Loucy (cell line): Measurements from ENCODE around the gene ULBP1.

ENCODE experiments used
- H2AFZ ChIP-seq: fragments of 200-600 bp; sonication (generic); 2 replicates; pipeline ENCODE4 v1.6.0; 2016; ENCODE audit warnings: antibody characterized with exemption, mild to moderate bottlenecking, low read length, moderate library complexity
- H3F3A ChIP-seq: fragments of 200-600 bp; 2 replicates; pipeline ENCODE4 v1.6.0; 2016; ENCODE audit warnings: antibody characterized with exemption, low read depth, mild to moderate bottlenecking
- H3K27me3 ChIP-seq: fragments of 200-600 bp; sonication (generic); 2 replicates; pipeline ENCODE4 v1.6.1; 2014; ENCODE audit warnings: low read length, mild to moderate bottlenecking; ENCODE audit not compliant: insufficient read depth, poor library complexity, severe bottlenecking
- H3K36me3 ChIP-seq: fragments of 200-600 bp; sonication (generic); 2 replicates; pipeline ENCODE4 v1.6.1; 2016; ENCODE audit warnings: low read length; ENCODE audit not compliant: insufficient read depth
- H3K4me1 ChIP-seq: fragments of 200-600 bp; sonication (generic); 2 replicates; pipeline ENCODE4 v1.5.1; 2014; ENCODE audit warnings: low read length, mild to moderate bottlenecking; ENCODE audit not compliant: insufficient read depth, poor library complexity, severe bottlenecking
- H3K4me2 ChIP-seq: fragments of 200-600 bp; sonication (generic); 2 replicates; pipeline ENCODE4 v1.6.0; 2014; ENCODE audit warnings: antibody characterized with exemption, low read length, low read depth, mild to moderate bottlenecking; ENCODE audit not compliant: poor library complexity, severe bottlenecking
- H3K4me3 ChIP-seq: fragments of 200-600 bp; sonication (generic); 2 replicates; pipeline ENCODE4 v1.5.1; 2014; ENCODE audit warnings: low read length, mild to moderate bottlenecking, mixed read lengths; ENCODE audit not compliant: poor library complexity, severe bottlenecking
- H3K79me2 ChIP-seq: fragments of 200-600 bp; sonication (generic); 2 replicates; pipeline ENCODE4 v1.6.1; 2014; ENCODE audit warnings: low read length; ENCODE audit not compliant: insufficient read depth
- H3K9ac ChIP-seq: fragments of 200-600 bp; sonication (generic); 2 replicates; pipeline ENCODE4 v1.6.0; 2014; ENCODE audit warnings: mild to moderate bottlenecking, low read depth, low read length, moderate library complexity; ENCODE audit not compliant: poor library complexity, severe bottlenecking
- H3K9me2 ChIP-seq: fragments of 200-600 bp; sonication (generic); replicated peaks from 2 replicates; pipeline ENCODE4 v1.6.1; 2016; ENCODE audit warnings: low read depth, low read length, mixed read lengths
- H3K9me3 ChIP-seq: fragments of 200-600 bp; sonication (generic); 2 replicates; pipeline ENCODE4 v1.6.1; 2014; ENCODE audit warnings: mild to moderate bottlenecking, antibody characterized with exemption, low read length, low read depth; ENCODE audit not compliant: insufficient read depth
- H4K20me1 ChIP-seq: fragments of 200-600 bp; sonication (generic); 2 replicates; pipeline ENCODE4 v1.6.0; 2014; ENCODE audit warnings: antibody characterized with exemption, low read length, mild to moderate bottlenecking; ENCODE audit not compliant: insufficient read depth, poor library complexity, severe bottlenecking
- CTCF ChIP-seq: fragments of 200-600 bp; sonication (generic); conservative IDR thresholded peaks from 2 replicates; pipeline ENCODE4 v1.5.1; 2014; ENCODE audit warnings: mild to moderate bottlenecking, antibody characterized with exemption, low read length
- EZH2phosphoT487 ChIP-seq: fragments of 200-600 bp; IDR thresholded peaks from 2 replicates; pipeline ENCODE4 v1.6.1; 2018; ENCODE audit warnings: antibody characterized with exemption, mild to moderate bottlenecking, moderate library complexity, borderline replicate concordance

ULBP1 gene

GRCh38 chr6:149938571-149939355 is 25.0 kb upstream of the ULBP1 start:
- TF ChIP-seq EZH2phosphoT487, result no peak
- TF ChIP-seq CTCF, result no peak
- H3K4me2 ChIP-seq, result no peak overlapping the region

GRCh38 chr6:149939356-149939648 is 24.4 kb upstream of the ULBP1 start:
- Histone ChIP-seq H3K36me3 (no peaks in the 10 kb centered on the region), H2AFZ (no peak overlapping the region), H3F3A (no peaks in the 10 kb centered on the region), H3K9ac (no peak overlapping the region), H3K4me1 (peaks cover 4% of the 10 kb centered on the region), H3K9me3 (no peaks in the 10 kb centered on the region), H3K79me2 (peaks cover 7% of the 10 kb centered on the region; the same call in 1 of the 2 replicates), H4K20me1 (no peaks in the 10 kb centered on the region), H3K9me2 (no peaks in the 10 kb centered on the region), H3K4me2 (no peak overlapping the region), H3K4me3 (no peak overlapping the region), H3K27me3 (no peaks in the 10 kb centered on the region)
- TF ChIP-seq CTCF (no peak), EZH2phosphoT487 (no peak)

More at GRCh38 chr6:149938571-149939355, 25.0 kb upstream of the ULBP1 start:
- H3K9me2 ChIP-seq, result no peaks in the 10 kb centered on the region
- H3K9ac ChIP-seq, result no peak overlapping the region
- no peaks in the 10 kb centered on the region for H3K9me3 ChIP-seq
- peaks cover 4% of the 10 kb centered on the region for H3K4me1 ChIP-seq
- H2AFZ ChIP-seq, result no peak overlapping the region
- no peaks in the 10 kb centered on the region for H3K36me3 ChIP-seq
- H3K4me3 ChIP-seq, result no peak overlapping the region
- no peaks in the 10 kb centered on the region for H3K27me3 ChIP-seq
- no peaks in the 10 kb centered on the region for H4K20me1 ChIP-seq
- H3F3A ChIP-seq, result no peaks in the 10 kb centered on the region
- H3K79me2 ChIP-seq, result peaks cover 7% of the 10 kb centered on the region; the same call in 1 of the 2 replicates

GRCh38 chr6:149939909-149940671 is 23.7 kb upstream of the ULBP1 start:
- H3K4me1 ChIP-seq, result peaks cover 4% of the 10 kb centered on the region
- no peak overlapping the region for H3K4me3 ChIP-seq
- no peak for TF ChIP-seq EZH2phosphoT487
- TF ChIP-seq CTCF, result no peak
- no peaks in the 10 kb centered on the region for H3K9me3 ChIP-seq
- H3K9me2 ChIP-seq, result no peaks in the 10 kb centered on the region
- peaks cover 7% of the 10 kb centered on the region; the same call in 1 of the 2 replicates for H3K79me2 ChIP-seq
- no peak overlapping the region for H2AFZ ChIP-seq
- H3K4me2 ChIP-seq, result no peak overlapping the region
- H4K20me1 ChIP-seq, result no peaks in the 10 kb centered on the region
- H3K9ac ChIP-seq, result no peak overlapping the region
- H3K36me3 ChIP-seq, result no peaks in the 10 kb centered on the region
- H3F3A ChIP-seq, result no peaks in the 10 kb centered on the region
- H3K27me3 ChIP-seq, result no peaks in the 10 kb centered on the region
